Measurements from ENCODE around the gene PSME2. TPM values are rescaled to one million over a fixed set of nuclear protein-coding genes. Genes with fewer than 3 reads are reported as not detected.
A peak's percentile ranks its signal among the peaks of the same experiment; 100 is the strongest.

PSME2 gene
- total and polyA plus RNA-seq, 2 of the 13 experiments (the other 11 are each of a cell fraction or from before 2014, with no cell fraction given), result 332 to 716 TPM

DNA sequence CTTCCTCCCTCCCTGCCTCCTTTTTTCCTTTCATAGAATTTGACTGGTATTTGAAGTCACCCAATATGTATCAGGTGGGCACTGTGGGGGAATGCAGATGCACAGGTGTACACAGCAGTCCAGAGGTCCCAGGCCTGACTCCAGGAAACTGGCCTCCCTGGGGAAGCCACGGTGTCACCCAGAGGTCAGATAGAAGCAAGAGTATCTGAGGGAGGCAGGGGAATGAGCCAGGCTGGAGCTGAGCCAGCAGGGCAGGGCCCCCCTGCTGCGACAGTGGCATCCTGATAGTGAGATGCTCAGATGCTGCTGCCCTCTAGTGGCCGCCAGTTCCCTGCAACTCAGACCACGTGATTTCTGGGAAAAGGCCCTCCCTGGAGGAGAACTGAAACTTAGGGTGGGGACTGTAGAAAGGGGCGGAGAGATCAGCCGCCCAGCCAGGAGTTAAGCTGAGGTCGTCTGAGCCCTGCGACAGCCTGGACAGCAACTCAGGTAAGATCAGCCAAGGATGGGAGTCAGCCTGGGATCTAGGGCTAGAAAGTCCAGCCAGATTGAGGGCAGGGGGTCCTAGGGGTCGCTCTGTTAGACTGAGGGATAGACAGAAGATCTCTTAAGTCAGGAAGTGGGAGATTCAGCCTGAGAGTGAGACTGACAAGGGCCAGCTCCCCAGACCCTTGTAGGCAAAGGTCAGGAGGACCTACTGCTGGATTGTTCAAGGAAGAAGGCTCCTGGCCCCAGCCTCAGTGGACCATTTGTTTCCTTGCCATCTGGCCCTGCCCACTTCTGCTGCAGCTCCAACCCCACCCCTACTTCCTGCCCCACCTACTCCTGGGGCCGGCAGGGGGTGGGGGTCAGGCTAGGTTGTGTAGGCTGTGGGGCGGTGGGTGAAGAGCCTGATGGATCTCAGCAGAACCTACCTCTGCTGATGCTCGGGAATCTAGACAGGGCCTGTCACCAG is 14.7 kb upstream of the PSME2 start, which contains the start of gene IRF9 (continued):
- TF ChIP-seq, protein P1, sequence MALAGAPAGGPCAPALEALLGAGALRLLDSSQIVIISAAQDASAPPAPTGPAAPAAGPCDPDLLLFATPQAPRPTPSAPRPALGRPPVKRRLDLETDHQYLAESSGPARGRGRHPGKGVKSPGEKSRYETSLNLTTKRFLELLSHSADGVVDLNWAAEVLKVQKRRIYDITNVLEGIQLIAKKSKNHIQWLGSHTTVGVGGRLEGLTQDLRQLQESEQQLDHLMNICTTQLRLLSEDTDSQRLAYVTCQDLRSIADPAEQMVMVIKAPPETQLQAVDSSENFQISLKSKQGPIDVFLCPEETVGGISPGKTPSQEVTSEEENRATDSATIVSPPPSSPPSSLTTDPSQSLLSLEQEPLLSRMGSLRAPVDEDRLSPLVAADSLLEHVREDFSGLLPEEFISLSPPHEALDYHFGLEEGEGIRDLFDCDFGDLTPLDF (CRISPR knock-in tag; IDR thresholded peaks at IDR 0.05), result no peak
- TF ChIP-seq, protein P2, sequence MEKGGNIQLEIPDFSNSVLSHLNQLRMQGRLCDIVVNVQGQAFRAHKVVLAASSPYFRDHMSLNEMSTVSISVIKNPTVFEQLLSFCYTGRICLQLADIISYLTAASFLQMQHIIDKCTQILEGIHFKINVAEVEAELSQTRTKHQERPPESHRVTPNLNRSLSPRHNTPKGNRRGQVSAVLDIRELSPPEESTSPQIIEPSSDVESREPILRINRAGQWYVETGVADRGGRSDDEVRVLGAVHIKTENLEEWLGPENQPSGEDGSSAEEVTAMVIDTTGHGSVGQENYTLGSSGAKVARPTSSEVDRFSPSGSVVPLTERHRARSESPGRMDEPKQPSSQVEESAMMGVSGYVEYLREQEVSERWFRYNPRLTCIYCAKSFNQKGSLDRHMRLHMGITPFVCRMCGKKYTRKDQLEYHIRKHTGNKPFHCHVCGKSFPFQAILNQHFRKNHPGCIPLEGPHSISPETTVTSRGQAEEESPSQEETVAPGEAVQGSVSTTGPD (CRISPR knock-in tag; IDR thresholded peaks at IDR 0.05), result no peak; the same call in none of the 2 replicates
- TF ChIP-seq, protein P3, sequence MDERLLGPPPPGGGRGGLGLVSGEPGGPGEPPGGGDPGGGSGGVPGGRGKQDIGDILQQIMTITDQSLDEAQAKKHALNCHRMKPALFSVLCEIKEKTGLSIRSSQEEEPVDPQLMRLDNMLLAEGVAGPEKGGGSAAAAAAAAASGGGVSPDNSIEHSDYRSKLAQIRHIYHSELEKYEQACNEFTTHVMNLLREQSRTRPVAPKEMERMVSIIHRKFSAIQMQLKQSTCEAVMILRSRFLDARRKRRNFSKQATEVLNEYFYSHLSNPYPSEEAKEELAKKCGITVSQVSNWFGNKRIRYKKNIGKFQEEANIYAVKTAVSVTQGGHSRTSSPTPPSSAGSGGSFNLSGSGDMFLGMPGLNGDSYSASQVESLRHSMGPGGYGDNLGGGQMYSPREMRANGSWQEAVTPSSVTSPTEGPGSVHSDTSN (CRISPR knock-in tag; IDR thresholded peaks at IDR 0.05), result peak; percentile 69
- TF ChIP-seq SP4 (CRISPR knock-in tag; IDR thresholded peaks at IDR 0.05), result peak; percentile 97
- TF ChIP-seq, protein P4, sequence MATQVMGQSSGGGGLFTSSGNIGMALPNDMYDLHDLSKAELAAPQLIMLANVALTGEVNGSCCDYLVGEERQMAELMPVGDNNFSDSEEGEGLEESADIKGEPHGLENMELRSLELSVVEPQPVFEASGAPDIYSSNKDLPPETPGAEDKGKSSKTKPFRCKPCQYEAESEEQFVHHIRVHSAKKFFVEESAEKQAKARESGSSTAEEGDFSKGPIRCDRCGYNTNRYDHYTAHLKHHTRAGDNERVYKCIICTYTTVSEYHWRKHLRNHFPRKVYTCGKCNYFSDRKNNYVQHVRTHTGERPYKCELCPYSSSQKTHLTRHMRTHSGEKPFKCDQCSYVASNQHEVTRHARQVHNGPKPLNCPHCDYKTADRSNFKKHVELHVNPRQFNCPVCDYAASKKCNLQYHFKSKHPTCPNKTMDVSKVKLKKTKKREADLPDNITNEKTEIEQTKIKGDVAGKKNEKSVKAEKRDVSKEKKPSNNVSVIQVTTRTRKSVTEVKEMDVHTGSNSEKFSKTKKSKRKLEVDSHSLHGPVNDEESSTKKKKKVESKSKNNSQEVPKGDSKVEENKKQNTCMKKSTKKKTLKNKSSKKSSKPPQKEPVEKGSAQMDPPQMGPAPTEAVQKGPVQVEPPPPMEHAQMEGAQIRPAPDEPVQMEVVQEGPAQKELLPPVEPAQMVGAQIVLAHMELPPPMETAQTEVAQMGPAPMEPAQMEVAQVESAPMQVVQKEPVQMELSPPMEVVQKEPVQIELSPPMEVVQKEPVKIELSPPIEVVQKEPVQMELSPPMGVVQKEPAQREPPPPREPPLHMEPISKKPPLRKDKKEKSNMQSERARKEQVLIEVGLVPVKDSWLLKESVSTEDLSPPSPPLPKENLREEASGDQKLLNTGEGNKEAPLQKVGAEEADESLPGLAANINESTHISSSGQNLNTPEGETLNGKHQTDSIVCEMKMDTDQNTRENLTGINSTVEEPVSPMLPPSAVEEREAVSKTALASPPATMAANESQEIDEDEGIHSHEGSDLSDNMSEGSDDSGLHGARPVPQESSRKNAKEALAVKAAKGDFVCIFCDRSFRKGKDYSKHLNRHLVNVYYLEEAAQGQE (IDR thresholded peaks at IDR 0.05; ENCODE audit: borderline replicate concordance in 1 of 2, low read depth in 1 of 2, low read length in 2 of 2), result peak in 1 of 2 experiments; percentile 76; a peak in 2 of 4 replicates
- TF ChIP-seq GTF2F1 (IDR thresholded peaks at IDR 0.05; ENCODE audit: low read length), result peak; percentile 91; the same call in 1 of the 2 replicates
- no peak for TF ChIP-seq SMARCE1 (IDR thresholded peaks at IDR 0.05; ENCODE audit: borderline replicate concordance)
- TF ChIP-seq RFX1 (IDR thresholded peaks at IDR 0.05), result no peak
- TF ChIP-seq TGIF2 (CRISPR knock-in tag; IDR thresholded peaks at IDR 0.05), result peak; percentile 99
- TF ChIP-seq PHF8 (CRISPR knock-in tag; IDR thresholded peaks at IDR 0.05), result peak; percentile 81
- no peak for TF ChIP-seq ZNF75D (CRISPR knock-in tag; IDR thresholded peaks at IDR 0.05; ENCODE audit: borderline replicate concordance)
- TF ChIP-seq EED (CRISPR knock-in tag; IDR thresholded peaks at IDR 0.05), result no peak
- peak; percentile 99 for TF ChIP-seq POGZ (CRISPR knock-in tag; IDR thresholded peaks at IDR 0.05)
- peak; percentile 87 for TF ChIP-seq ETV5 (CRISPR knock-in tag; IDR thresholded peaks at IDR 0.05; ENCODE audit: borderline replicate concordance)
- no peak for TF ChIP-seq ZNF672 (CRISPR knock-in tag; IDR thresholded peaks at IDR 0.05)
- TF ChIP-seq, protein P5, sequence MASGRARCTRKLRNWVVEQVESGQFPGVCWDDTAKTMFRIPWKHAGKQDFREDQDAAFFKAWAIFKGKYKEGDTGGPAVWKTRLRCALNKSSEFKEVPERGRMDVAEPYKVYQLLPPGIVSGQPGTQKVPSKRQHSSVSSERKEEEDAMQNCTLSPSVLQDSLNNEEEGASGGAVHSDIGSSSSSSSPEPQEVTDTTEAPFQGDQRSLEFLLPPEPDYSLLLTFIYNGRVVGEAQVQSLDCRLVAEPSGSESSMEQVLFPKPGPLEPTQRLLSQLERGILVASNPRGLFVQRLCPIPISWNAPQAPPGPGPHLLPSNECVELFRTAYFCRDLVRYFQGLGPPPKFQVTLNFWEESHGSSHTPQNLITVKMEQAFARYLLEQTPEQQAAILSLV (CRISPR knock-in tag; IDR thresholded peaks at IDR 0.05; ENCODE audit: borderline replicate concordance), result peak; percentile 100
- 0 out of 2 replicates have a peak, but pooled peaks have one; percentile 87 for TF ChIP-seq ZBTB42 (CRISPR knock-in tag; IDR thresholded peaks at IDR 0.05)
- TF ChIP-seq STAG1 (CRISPR knock-in tag; IDR thresholded peaks at IDR 0.05), result peak; percentile 97
- peak; percentile 99 for TF ChIP-seq ZNF891 (CRISPR knock-in tag; IDR thresholded peaks at IDR 0.05)
- TF ChIP-seq, protein P6, sequence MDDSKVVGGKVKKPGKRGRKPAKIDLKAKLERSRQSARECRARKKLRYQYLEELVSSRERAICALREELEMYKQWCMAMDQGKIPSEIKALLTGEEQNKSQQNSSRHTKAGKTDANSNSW (CRISPR knock-in tag; IDR thresholded peaks at IDR 0.05; ENCODE audit: borderline replicate concordance), result peak; percentile 98
- TF ChIP-seq FOXC1 (CRISPR knock-in tag; IDR thresholded peaks at IDR 0.05; ENCODE audit: borderline replicate concordance), result peak; percentile 99
